Measurements from ENCODE around the gene CTNND2. TPM values are rescaled to one million over a fixed set of nuclear protein-coding genes. Genes with fewer than 3 reads are reported as not detected.

The CTNND2 gene
- total RNA-seq, 1 experiment from 2014 or later = not detected

DNA sequence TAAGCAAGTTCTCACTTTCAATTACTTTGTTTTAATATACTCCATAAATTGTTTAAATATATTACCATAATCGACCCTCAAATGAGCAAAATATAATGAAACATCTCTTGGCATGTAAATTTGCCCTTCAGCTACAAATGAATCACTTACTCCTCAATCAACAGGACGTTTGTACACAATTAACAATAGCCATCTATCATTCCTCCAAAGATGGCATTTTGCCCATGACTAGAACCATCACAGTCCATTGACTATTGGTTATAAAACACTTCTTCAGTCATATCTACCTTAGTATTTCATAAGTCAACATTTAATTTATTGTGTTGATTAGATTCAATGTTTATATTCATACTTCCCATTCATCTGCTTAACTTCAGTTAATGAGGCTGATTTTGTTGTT lies 127.2 kb downstream of the CTNND2 start:
- Histone ChIP-seq H3K27ac (ENCODE audit: low read depth, low read length, poor library complexity, severe bottlenecking) (no peak overlapping the region), H3K27me3 (replicated peaks; ENCODE audit: insufficient read depth, low read depth, low read length, poor library complexity) (no peaks in the 10 kb centered on the region), H3K4me3 (ENCODE audit: low read depth, low read length, poor library complexity, severe bottlenecking) (no peak overlapping the region), H3K9me3 (ENCODE audit: low read depth, low read length, poor library complexity, severe bottlenecking) (peaks cover 27% of the 10 kb centered on the region), H3K4me1 (ENCODE audit: insufficient read depth, low read length, poor library complexity, severe bottlenecking) (no peaks in the 10 kb centered on the region), H3K36me3 (ENCODE audit: insufficient read depth, low read length, poor library complexity, severe bottlenecking) (no peaks in the 10 kb centered on the region)
- ChIA-PET CTCF (no interaction called here), POLR2A (ENCODE audit: low non-redundant PET) (no interaction called here)
- no peak for TF ChIP-seq EZH2 (IDR thresholded peaks at IDR 0.05; ENCODE audit: borderline replicate concordance, low read depth, low read length, poor library complexity, severe bottlenecking)
- TF ChIP-seq, protein P1, sequence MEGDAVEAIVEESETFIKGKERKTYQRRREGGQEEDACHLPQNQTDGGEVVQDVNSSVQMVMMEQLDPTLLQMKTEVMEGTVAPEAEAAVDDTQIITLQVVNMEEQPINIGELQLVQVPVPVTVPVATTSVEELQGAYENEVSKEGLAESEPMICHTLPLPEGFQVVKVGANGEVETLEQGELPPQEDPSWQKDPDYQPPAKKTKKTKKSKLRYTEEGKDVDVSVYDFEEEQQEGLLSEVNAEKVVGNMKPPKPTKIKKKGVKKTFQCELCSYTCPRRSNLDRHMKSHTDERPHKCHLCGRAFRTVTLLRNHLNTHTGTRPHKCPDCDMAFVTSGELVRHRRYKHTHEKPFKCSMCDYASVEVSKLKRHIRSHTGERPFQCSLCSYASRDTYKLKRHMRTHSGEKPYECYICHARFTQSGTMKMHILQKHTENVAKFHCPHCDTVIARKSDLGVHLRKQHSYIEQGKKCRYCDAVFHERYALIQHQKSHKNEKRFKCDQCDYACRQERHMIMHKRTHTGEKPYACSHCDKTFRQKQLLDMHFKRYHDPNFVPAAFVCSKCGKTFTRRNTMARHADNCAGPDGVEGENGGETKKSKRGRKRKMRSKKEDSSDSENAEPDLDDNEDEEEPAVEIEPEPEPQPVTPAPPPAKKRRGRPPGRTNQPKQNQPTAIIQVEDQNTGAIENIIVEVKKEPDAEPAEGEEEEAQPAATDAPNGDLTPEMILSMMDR (conservative IDR thresholded peaks at IDR 0.05; ENCODE audit: low read depth, low read length) = no peak
- no peak for DNase-seq (ENCODE audit: low spot score)
- no TSS peak for BruUV-seq (replicated peaks)
- intact Hi-C loops (cut with micrococcal nuclease; ENCODE audit: unreplicated experiment) = no loop called here

DNA sequence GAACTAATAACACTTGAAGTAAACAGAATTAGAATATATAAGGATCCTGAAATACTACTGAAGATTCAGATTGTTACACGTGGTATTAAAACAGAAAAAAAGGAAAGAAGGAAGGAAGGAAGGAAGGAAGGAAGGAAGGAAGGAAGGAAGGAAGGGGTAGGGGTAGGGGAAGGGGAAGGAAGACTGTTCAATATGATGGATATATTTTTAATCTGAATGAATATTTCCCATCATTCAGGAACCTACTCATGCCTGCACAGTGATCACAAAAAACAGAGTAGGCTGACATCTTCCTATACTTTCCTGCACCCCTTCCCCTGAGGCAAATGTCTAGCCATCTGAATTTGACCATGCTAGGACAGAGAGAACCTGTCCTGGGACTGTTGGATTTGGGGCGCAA lies 133.9 kb downstream of the CTNND2 start:
- BruUV-seq (replicated peaks) = no TSS peak
- TF ChIP-seq EZH2 (IDR thresholded peaks at IDR 0.05; ENCODE audit: borderline replicate concordance, low read depth, low read length, poor library complexity, severe bottlenecking) = no peak
- TF ChIP-seq, protein P1 (conservative IDR thresholded peaks at IDR 0.05; ENCODE audit: low read depth, low read length) = no peak
- Histone ChIP-seq H3K27ac (ENCODE audit: low read depth, low read length, poor library complexity, severe bottlenecking) (no peak overlapping the region), H3K9me3 (ENCODE audit: low read depth, low read length, poor library complexity, severe bottlenecking) (peaks cover 9% of the 10 kb centered on the region), H3K4me3 (ENCODE audit: low read depth, low read length, poor library complexity, severe bottlenecking) (no peak overlapping the region), H3K36me3 (ENCODE audit: insufficient read depth, low read length, poor library complexity, severe bottlenecking) (no peaks in the 10 kb centered on the region), H3K4me1 (ENCODE audit: insufficient read depth, low read length, poor library complexity, severe bottlenecking) (no peaks in the 10 kb centered on the region), H3K27me3 (replicated peaks; ENCODE audit: insufficient read depth, low read depth, low read length, poor library complexity) (no peaks in the 10 kb centered on the region)
- intact Hi-C loops (cut with micrococcal nuclease; ENCODE audit: unreplicated experiment) = no loop called here
- DNase-seq (ENCODE audit: low spot score) = no peak
- ChIA-PET CTCF (no interaction called here), POLR2A (ENCODE audit: low non-redundant PET) (no interaction called here)

DNA sequence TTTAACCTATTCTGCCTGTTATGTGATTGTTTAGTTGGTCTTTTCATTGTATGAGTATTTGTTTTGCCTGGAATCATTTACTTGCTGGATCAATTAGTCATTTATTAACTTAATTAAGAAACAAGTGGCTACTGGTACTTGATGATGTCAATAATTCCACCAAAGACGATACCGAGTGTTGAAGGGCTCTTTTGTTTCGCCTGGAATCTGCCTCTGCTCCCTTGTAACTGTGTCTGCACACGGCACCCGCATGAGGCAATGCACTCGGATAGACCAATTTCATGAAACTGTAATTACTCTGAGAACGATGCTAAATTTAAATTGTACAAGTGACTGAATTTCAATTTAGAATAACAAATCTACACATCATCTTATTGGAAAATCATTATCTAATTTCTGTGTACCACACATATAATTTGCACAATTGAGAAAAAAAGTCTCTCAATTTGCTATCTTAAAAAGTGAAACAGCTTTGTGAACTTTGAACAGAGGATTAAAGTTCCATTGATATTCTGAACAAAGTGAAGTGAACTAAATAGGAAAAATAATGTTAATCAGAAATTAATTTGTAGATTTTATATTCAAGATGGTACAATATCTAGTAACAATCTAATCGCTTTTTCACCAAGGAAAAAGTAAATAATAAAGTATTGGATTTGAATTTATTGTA lies 143.2 kb downstream of the CTNND2 start:
- no peak overlapping the region for H3K4me3 ChIP-seq (ENCODE audit: low read depth, low read length, poor library complexity, severe bottlenecking)
- DNase-seq (ENCODE audit: low spot score) = no peak
- intact Hi-C loops (cut with micrococcal nuclease; ENCODE audit: unreplicated experiment) = no loop called here
- no TSS peak for BruUV-seq (replicated peaks)
- TF ChIP-seq, protein P1 (conservative IDR thresholded peaks at IDR 0.05; ENCODE audit: low read depth, low read length) = no peak
- TF ChIP-seq EZH2 (IDR thresholded peaks at IDR 0.05; ENCODE audit: borderline replicate concordance, low read depth, low read length, poor library complexity, severe bottlenecking) = no peak
- no peaks in the 10 kb centered on the region for H3K36me3 ChIP-seq (ENCODE audit: insufficient read depth, low read length, poor library complexity, severe bottlenecking)
- no peaks in the 10 kb centered on the region for H3K4me1 ChIP-seq (ENCODE audit: insufficient read depth, low read length, poor library complexity, severe bottlenecking)
- H3K9me3 ChIP-seq (ENCODE audit: low read depth, low read length, poor library complexity, severe bottlenecking) = peaks cover 16% of the 10 kb centered on the region
- ChIA-PET CTCF (no interaction called here), POLR2A (ENCODE audit: low non-redundant PET) (no interaction called here)
- H3K27ac ChIP-seq (ENCODE audit: low read depth, low read length, poor library complexity, severe bottlenecking) = no peak overlapping the region
- H3K27me3 ChIP-seq (replicated peaks; ENCODE audit: insufficient read depth, low read depth, low read length, poor library complexity) = no peaks in the 10 kb centered on the region

All from A673 (cell line).